ENCODE results near the gene PIGM.

The PIGM gene

GRCh38 chr1:160031365-160032164 is at the start of gene PIGM:
PIGM (minus strand) TSS chr1:160031990; CDS start chr1:160031739, 251 bp downstream.
- DNase-seq (ENCODE audit: low read depth): peak; percentile 90

GRCh38 chr1:160081261-160081936 is 49.6 kb upstream of the PIGM start, which contains the start of gene KCNJ9:
KCNJ9 (plus strand) TSS chr1:160081538; CDS start chr1:160084031, 2,493 bp downstream.
- DNase-seq (ENCODE audit: low read depth): no peak

- no peak for DNase-seq (ENCODE audit: low read depth)
These were observed 48.8 kb upstream of the PIGM start for GRCh38 chr1:160080381-160081100.

GRCh38 chr1:160079448-160079847 is 47.7 kb upstream of the PIGM start:
- DNase-seq (ENCODE audit: low read depth): no peak

- DNase-seq (ENCODE audit: low read depth): peak; percentile 40
These were observed 46.9 kb upstream of the PIGM start for GRCh38 chr1:160078512-160079195.

- no peak for DNase-seq (ENCODE audit: low read depth)
These were observed 45.7 kb upstream of the PIGM start for GRCh38 chr1:160077486-160077885.

- DNase-seq (ENCODE audit: low read depth): no peak
These were observed 44.5 kb upstream of the PIGM start for GRCh38 chr1:160076295-160076694.

- no peak for DNase-seq (ENCODE audit: low read depth)
These were observed 44.0 kb upstream of the PIGM start for GRCh38 chr1:160075836-160076235.

GRCh38 chr1:160074865-160075264 is 43.1 kb upstream of the PIGM start:
- DNase-seq (ENCODE audit: low read depth): no peak

GRCh38 chr1:160071289-160071688 is 39.5 kb upstream of the PIGM start:
- no peak for DNase-seq (ENCODE audit: low read depth)

- peak; percentile 71 for DNase-seq (ENCODE audit: low read depth)
These were observed 38.7 kb upstream of the PIGM start for GRCh38 chr1:160070243-160071163.

GRCh38 chr1:160069460-160070231 is 37.9 kb upstream of the PIGM start, which contains the start of gene KCNJ10:
KCNJ10 (minus strand) TSS chr1:160070160; CDS start chr1:160042532, 27,628 bp downstream.
- no peak for DNase-seq (ENCODE audit: low read depth)

GRCh38 chr1:160068225-160068624 is 36.4 kb upstream of the PIGM start:
- no peak for DNase-seq (ENCODE audit: low read depth)

- DNase-seq (ENCODE audit: low read depth): no peak
These were observed 35.3 kb upstream of the PIGM start for GRCh38 chr1:160066829-160067745.

- no peak for DNase-seq (ENCODE audit: low read depth)
These were observed 33.0 kb upstream of the PIGM start for GRCh38 chr1:160064746-160065145.

- DNase-seq (ENCODE audit: low read depth): no peak
These were observed 32.4 kb upstream of the PIGM start for GRCh38 chr1:160064164-160064563.

GRCh38 chr1:160063176-160063575 is 31.4 kb upstream of the PIGM start:
- DNase-seq (ENCODE audit: low read depth): no peak

GRCh38 chr1:160062230-160062532 is 30.4 kb upstream of the PIGM start:
- no peak for DNase-seq (ENCODE audit: low read depth)

Measured in stimulated activated CD8-positive, alpha-beta memory T cell treated with anti-CD3 and anti-CD28 coated beads, Interleukin-4, amount 100 ng/mL, for 24 hours (primary cell).